ENCODE results near the gene NBPF12.
"Not testable (repeated sequence)": the region's sequence is repeated elsewhere in the genome, so short reads cannot be mapped to it uniquely, and the experiment has no call there.

NBPF12 gene, protein sequence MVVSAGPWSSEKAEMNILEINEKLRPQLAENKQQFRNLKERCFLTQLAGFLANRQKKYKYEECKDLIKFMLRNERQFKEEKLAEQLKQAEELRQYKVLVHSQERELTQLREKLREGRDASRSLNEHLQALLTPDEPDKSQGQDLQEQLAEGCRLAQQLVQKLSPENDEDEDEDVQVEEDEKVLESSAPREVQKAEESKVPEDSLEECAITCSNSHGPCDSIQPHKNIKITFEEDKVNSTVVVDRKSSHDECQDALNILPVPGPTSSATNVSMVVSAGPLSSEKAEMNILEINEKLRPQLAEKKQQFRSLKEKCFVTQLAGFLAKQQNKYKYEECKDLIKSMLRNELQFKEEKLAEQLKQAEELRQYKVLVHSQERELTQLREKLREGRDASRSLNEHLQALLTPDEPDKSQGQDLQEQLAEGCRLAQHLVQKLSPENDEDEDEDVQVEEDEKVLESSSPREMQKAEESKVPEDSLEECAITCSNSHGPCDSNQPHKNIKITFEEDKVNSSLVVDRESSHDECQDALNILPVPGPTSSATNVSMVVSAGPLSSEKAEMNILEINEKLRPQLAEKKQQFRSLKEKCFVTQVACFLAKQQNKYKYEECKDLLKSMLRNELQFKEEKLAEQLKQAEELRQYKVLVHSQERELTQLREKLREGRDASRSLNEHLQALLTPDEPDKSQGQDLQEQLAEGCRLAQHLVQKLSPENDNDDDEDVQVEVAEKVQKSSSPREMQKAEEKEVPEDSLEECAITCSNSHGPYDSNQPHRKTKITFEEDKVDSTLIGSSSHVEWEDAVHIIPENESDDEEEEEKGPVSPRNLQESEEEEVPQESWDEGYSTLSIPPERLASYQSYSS (N-terminal part only)

DNA sequence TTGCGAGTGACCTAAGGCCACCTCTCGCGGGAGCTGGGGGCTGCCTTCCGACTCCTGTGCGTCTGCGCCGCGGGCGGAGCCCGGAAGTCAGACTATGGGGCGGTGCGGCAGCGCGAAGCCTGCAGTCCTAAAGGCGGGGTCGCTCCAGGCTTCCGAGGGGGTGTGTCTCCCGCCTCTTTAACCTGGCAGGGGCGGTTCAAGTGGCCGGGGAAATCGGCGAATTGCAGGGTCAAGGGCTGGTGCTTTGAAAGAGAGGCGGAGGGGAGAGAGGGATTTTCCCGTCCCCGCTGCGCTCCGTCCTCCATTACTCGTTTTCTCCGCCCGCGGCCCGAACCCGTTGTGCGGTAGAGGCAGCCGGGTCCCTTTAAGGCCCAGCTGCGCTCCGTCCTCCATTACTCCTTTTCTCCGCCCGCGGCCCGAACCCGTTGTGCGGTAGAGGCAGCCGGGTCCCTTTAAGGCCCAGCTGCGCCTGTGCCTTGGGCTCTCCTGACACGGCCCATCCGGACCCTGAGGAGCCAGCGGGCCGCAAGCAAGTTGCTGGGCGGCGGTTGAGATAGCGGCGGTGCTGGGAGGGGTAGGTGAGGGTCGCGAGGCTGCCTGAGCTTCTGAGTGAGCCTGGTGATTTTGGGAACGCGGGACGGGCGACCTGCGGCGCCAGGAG lies at the start of gene NBPF12:
Gene NBPF12, plus strand, starts transcription at position 83 of the 661 bp plus-strand sequence. CDS start 21,820 bp downstream, outside the sequence.
- DNase-seq, result peak; percentile 80

DNA sequence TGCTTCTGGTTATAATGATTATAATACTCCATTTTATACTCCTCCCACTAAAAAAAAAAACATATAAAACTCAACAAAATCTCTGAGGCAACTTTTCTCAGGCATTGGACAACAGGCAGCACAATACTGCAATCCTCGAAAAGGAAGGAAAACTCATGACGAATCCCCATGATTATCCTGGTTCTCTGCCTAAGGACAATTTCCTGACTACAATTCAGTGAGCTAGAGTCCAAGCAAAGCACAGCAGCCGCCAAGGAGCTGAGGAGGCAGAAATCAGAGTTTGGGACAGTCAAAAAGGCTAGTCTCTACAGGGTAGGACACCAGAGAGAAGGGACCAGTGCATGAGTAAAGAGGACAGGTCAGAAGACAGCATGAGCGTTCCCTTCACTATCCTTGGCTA lies 46.8 kb upstream of the NBPF12 start:
- DNase-seq, result not testable (repeated sequence)

DNA sequence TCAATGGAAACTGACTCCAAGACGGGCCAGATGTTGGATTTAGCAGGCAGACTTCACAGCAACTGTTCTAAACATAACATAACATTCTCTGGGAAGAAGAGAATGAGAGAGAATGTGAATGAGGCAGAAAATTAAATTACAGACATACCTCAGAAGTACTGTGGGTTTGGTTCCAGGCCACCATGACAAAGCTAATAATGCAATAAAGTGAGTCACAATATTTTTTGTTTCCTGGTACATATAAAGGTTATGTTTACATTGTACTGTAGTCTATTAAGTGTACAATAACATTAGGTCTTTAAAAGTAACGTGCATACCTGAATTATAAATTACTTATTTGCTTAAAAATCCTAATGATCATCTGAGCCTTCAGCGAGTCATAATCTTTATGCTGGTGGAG lies 45.8 kb upstream of the NBPF12 start:
- DNase-seq, result not testable (repeated sequence)

DNA sequence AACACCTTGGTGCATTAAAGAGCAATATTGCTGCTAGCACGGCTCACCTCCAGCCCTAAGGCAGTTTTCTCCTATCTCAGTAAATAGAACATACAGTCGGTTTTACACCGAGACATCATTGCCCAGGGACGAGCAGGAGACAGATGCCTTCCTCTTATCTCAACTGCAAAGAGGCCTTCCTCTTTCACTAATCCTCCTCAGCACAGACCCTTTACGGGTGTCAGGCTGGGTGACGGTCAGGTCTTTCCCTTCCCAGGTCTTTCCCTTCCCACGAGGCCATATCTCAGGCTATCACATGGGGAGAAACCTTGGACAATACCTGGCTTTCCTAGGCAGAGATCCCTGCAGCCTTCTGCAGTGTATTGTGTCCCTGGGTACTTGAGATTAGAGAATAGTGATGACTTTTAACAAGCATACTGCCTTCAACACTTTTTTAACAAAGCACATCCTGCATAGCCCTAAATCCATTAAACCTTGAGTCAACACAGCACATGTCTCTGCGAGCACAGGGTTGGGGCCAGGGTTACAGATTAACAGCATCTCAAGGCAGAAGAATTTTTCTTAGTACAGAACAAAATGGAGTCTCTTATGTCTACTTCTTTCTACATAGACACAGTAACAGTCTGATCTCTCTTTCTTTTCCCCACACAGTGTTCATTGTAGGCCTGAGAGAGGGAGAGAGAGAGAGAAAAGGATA lies 30.4 kb upstream of the NBPF12 start:
- not testable (repeated sequence) for DNase-seq

DNA sequence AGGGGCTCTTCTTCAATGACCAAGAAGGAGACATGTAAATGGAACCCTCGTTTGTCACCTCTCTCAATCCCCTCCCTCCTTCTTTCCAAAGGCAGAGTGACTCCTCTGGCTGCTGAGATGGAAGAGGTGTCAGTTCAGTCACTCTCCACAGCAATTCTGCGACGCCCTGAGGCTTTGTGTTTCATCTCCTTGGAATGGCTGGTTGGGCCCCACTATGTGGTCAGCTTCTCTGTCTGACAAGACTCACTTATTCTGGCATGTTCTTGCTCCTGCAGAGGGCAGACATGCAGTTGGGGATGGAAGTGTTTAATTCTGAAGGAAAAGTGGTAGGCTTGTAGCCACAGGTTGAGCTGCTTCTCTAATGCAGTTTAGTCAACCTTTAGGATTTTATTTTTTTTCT lies 25.1 kb upstream of the NBPF12 start:
- DNase-seq, result not testable (repeated sequence)

DNA sequence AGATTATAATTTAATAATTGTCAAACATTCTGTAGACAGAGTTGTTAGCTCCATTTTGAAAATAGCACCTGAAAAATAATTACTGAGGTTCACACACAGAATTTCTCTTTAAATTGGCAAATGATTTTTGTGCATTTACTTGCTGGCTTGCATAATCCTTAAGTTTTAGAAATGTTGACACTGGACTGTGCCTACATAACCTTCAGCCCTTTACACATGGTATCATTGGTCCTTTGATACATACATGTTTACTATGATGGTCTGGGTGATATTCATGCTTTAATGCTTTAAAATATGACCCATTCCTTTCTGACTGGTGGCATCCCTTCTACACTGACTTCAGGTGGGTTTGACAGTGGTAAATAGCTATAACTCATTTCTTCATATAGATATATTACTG lies 17.3 kb upstream of the NBPF12 start:
- DNase-seq, result not testable (repeated sequence)

DNA sequence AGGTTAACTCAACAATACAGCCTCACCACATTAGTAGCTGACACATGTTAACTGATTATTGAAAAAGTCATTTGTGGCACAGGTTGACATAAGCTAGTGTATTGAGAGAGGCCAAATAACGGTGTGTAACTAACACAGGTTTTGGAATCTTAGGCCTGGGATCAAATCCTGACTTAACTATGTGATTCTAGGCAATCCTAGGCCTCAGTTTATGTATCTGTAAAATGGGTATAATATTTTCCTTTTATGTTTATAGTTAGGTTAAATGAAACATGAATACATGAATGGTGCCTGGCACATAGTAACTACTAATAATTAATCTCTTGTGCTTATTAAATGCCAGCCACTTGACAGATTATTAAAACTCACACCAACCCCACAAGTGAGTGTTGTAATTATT lies 15.5 kb upstream of the NBPF12 start:
- not testable (repeated sequence) for DNase-seq

DNA sequence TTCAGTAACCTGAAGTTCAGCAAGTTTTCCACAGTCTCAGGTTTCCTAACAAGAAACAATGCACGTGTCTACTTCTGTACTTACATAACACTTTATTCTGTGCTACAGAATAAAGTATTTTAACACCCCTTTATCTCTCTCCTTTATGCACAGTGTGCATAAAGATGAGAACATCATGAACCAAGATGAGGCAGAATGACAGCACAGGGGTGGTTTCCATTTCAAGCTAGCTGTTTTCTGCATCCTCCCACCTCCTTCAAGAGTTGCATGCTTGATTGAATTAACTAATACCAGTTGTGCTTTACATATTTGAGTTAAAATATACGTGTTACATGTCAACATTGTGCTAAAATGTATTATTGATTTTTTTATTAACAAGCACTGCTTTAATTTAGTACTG lies 14.0 kb upstream of the NBPF12 start:
- DNase-seq, result not testable (repeated sequence)

DNA sequence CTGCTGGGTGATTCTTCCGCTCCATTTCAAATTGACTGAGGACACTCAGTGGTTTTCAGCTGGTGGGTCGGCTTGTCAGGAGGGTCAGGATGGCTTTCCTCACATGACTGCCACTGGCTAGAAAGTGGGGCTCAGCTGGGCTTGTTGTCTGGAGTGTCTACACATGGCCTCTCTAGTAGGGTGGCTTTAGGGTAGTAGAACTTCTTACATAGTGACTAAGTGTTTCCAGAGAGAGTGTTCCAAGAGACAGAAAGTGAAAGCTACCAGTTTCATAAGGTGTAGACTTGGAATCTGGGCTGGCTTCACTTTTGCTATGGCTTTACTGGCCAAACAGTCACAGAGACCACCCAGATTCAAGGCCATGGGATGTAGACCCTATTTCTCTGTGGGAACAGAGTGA lies 11.7 kb upstream of the NBPF12 start:
- not testable (repeated sequence) for DNase-seq

DNA sequence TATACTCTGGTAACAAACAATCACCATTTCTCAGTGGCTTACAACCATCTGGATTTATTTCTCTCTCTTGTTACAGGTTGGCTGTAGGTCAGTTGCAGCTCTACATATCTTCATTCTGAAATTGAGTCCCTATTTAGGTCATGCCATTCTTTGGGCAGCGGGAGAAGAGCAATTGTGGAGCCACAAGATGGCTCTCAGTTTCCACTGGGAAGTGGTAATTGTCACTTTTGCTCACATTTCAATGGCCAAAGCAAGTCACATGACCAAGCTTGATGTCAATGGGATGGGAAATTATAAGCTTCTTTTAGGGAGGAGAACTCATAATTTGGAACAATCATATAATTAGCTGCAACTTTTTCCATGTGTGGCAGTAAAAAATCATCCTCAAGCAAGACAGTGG lies 7.9 kb upstream of the NBPF12 start:
- not testable (repeated sequence) for DNase-seq

DNA sequence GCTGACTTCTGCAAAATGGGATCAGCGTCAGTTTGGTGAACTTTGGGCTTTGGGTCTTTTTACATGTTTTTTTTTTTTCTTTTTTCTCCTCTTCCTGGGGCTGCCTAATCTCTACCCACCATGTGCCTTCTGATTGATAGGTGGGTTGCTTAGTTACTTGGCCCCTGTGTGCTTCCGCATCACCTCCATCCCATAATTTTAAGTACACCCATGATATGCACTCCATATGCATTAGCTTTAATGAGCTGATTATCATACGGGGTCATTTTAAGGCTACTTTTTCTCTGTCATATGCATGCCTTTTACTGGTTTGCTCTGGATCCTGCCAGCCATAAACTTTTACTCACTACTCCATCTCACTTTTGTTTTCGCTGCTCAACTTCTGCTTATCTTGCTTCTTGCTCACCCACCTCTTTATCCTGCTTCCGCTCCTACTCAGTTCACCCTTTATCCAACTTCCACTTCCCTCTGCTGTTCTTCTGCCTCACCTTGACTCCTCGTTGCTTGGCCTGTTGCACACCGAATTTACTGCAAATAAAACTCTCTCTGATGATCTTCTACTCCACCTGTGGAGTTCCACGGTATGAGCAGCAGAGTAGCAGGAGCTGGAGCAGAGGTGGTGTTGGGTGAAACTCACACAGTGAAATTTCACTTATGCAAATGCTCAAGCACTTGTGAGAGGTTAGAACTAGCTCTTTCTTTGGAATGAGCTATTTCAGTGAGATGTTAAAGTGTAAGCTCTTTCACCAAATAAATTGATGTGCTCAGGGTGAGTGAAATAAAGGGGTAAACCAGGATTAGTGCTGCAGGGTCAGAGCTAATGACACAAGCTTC lies 3.5 kb upstream of the NBPF12 start:
- DNase-seq, result peak; percentile 15

DNA sequence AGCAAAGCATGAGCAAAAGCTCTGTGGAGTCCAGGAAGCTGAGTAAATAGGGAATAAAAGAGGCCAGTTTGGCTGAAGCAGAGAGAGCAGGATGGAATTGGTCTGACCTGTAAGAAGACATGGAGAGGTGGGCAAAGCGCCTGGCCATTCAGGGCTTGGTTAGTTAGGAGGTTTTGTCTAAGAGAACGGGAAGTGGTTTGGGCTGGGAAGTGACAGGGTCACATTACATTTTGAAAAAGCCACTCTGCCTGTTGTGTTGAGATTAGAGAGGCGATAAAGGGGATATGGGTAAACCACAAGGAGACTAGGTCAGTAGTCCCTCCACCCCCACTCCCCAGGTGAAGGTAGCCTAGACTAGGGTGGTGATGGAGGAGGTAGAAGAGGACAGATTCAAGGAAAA lies 662 bp upstream of the NBPF12 start:
- not testable (repeated sequence) for DNase-seq

DNA sequence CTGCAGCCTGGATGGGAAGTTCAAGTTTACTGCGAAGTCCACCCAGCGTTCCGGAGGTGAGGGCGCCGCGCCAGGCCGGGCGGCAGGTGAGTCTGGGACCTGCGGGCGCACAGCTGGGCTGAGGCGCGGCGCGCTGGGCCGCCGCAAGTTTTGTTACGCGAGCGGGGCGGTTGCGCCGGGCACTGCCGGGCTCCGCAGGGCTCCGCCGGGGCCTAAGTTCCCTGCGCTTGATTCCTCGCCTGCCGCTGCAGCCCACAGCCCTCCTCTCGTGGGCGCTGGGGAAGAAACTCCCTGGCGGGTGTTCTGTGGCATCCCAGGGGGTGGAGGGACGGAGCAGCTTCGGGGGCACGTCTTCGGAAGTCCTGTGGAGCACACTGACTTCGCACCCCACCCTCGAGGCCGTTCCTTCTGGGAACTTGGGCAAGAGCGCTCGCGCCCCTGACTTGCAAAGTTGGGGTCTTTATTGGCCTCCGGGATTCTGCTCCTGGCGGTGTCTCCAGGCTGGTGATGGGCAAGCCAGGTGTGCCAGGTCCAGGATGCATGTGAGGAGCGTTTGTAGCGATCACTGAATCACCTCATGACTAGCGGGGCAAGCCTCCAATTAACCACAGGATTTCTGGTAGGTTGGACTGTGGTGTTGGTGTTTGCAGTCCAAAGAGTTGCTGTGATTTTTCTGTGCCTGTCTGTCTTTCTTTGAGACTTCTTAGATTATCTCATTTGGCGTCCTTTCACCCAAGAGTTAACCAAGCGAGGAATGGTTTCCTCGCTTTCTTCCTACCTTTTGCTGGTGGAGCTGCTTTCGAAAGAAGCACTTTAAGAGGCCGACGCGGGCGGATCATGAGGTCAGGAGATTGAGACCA lies 1.0 kb downstream of the NBPF12 start:
- DNase-seq, result peak; percentile 2

DNA sequence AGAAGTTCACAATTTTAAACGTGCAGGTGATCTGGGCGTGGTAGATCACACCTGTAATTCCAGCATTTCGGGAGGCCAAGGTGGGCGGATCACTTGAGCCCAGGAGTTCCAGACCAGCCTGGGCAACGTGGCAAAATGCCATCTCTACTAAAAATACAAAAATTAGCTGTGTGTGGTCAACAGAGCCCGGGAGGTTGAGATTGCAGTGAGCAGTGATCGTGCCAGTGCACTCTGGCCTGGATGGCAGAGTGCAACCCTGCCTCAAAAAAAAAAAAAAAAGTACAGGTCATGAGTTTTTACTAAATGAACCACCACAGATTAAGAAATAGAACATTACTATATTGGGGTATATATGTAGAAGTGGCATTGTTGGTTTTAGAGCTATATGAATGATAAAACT lies 2.2 kb downstream of the NBPF12 start:
- DNase-seq, result not testable (repeated sequence)

DNA sequence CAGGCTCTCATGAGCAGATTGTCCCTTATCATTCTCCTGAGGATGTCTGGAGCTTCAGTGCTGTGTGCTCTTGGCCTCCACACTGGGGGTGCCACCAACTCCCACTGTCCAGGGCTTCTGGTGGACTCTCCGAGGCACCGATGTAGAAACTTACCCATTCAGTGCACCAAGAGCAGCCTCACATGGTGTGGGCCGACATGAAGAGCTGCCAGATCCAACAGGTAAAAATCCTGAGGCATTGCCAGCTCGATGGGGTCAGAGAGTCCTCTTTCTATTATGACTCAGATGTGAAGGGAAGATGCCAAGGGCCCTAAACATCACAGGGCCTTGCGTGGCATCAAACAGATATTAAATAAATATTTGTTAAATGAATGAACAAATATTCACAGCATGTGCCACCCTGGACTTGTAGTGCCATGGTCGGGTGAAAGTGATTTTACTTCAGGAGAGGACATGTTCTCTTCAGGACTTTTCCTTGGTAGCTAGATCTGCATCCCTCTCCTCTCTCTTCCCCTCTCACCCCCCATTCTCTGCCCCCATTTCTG lies 5.3 kb downstream of the NBPF12 start:
- not testable (repeated sequence) for DNase-seq

DNA sequence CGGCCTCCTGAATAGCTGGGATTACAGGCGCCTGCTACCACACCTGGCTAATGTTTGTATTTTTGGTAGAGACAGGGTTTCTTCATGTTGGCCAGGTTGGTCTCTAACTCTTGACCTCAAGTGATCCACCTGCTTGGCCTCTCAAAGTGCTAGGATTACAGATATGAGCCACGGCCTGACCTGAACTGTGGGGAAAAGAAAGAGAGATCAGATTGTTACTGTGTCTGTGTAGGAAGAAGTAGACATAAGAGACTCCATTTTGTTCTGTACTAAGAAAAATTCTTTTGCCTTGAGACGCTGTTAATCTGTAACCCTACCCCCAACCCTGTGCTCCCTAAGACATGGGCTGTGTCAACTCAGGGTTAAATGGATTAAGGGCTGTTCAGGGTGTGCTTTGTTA lies 10.0 kb downstream of the NBPF12 start:
- not testable (repeated sequence) for DNase-seq

DNA sequence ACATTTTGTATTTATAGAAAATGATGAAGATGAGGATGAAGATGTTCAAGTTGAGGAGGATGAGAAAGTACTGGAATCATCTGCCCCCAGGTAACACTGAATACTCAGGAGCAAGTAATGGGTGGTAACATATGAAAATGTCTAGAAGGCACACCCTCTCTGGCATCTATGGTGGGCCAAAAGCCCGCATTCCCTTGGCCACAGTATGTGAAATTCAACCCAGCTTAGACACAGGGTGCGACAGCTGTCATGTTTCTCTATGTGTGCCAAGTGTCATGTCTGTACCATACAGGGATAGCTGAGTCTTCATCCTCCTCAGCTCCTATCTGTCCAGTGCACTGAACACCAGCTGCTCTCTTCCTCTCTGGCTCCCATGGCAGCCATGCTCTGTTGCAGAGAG lies 26.2 kb downstream of the NBPF12 start:
- not testable (repeated sequence) for DNase-seq

DNA sequence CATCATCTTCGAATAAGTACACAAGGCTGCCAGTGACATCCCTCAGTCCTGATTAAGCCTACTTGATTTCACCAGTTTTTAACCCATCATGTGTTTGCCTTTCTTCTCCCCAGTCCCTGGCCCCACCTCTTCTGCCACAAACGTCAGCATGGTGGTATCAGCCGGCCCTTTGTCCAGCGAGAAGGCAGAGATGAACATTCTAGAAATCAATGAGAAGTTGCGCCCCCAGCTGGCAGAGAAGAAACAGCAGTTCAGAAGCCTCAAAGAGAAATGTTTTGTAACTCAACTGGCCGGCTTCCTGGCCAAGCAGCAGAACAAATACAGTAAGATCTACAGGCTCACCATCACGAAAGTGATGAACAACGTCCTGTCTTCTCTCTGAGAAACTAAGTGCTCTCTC lies 28.2 kb downstream of the NBPF12 start:
- not testable (repeated sequence) for DNase-seq

DNA sequence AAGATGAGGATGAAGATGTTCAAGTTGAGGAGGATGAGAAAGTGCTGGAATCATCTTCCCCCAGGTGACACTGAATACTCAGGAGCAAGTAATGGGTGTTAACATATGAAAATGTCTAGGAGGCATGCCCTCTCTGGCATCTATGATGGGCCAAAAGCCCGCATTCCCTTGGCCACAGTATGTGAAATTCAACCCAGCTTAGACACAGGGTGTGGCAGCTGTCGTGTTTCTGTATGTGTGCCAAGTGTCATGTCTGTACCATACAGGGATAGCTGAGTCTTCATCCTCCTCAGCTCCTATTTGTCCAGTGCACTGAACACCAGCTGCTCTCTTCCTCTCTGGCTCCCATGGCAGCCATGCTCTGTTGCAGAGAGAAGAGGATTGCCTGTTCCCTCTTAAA lies 32.5 kb downstream of the NBPF12 start:
- DNase-seq, result not testable (repeated sequence)

DNA sequence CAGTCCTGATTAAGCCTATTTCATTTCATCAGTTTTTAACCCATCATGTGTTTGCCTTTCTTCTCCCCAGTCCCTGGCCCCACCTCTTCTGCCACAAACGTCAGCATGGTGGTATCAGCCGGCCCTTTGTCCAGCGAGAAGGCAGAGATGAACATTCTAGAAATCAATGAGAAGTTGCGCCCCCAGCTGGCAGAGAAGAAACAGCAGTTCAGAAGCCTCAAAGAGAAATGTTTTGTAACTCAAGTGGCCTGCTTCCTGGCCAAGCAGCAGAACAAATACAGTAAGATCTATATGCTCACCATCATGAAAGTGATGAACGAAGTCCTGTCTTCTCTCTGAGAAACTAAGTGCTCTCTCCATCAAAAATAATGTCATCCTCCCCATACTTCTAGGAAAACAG lies 34.6 kb downstream of the NBPF12 start:
- not testable (repeated sequence) for DNase-seq

All from inflammatory macrophage treated with lipopolysaccharide for 4 hours (primary cell).